WI38 (cell line): ENCODE data around the gene DVL2.

ENCODE experiments used
- H3K4me3 ChIP-seq: 2 replicates; pipeline ENCODE4 v1.5.1; 2011; ENCODE audit warnings: low read depth, mild to moderate bottlenecking, control low read depth, low read length
- CTCF ChIP-seq: IDR thresholded peaks from 2 replicates; pipeline ENCODE4 v1.5.1; 2012; ENCODE audit warnings: low read depth, mild to moderate bottlenecking, control low read depth, low read length

The DVL2 gene

GRCh38 chr17:7208027-7208571 is 26.2 kb downstream of the DVL2 start:
- H3K4me3 ChIP-seq, result no peak overlapping the region
- TF ChIP-seq CTCF, result no peak

GRCh38 chr17:7207120-7208001 is 27.0 kb downstream of the DVL2 start:
- TF ChIP-seq CTCF, result no peak
- H3K4me3 ChIP-seq, result no peak overlapping the region

- no peak for TF ChIP-seq CTCF
Observed at GRCh38 chr17:7205561-7205960, 28.8 kb downstream of the DVL2 start.

GRCh38 chr17:7204828-7205461 is 29.4 kb downstream of the DVL2 start:
- peak overlapping the region; percentile 57 for H3K4me3 ChIP-seq

More at GRCh38 chr17:7205561-7205960, 28.8 kb downstream of the DVL2 start:
- peak overlapping the region; percentile 57 for H3K4me3 ChIP-seq

GRCh38 chr17:7204336-7204735 is 30.0 kb downstream of the DVL2 start:
- H3K4me3 ChIP-seq, result peak overlapping the region; percentile 57
- no peak for TF ChIP-seq CTCF

More at GRCh38 chr17:7204828-7205461, 29.4 kb downstream of the DVL2 start:
- no peak for TF ChIP-seq CTCF

GRCh38 chr17:7203391-7203790 is 30.9 kb downstream of the DVL2 start:
- no peak overlapping the region for H3K4me3 ChIP-seq
- TF ChIP-seq CTCF, result no peak
